Left hindlimb (tissue), 1 donor: ENCODE data around the gene PPP2R3B.

Source experiments
- DNase-seq: peaks from one replicate; pipeline ENCODE4 v3.0.0-alpha.2; 2018

PPP2R3B gene

DNA sequence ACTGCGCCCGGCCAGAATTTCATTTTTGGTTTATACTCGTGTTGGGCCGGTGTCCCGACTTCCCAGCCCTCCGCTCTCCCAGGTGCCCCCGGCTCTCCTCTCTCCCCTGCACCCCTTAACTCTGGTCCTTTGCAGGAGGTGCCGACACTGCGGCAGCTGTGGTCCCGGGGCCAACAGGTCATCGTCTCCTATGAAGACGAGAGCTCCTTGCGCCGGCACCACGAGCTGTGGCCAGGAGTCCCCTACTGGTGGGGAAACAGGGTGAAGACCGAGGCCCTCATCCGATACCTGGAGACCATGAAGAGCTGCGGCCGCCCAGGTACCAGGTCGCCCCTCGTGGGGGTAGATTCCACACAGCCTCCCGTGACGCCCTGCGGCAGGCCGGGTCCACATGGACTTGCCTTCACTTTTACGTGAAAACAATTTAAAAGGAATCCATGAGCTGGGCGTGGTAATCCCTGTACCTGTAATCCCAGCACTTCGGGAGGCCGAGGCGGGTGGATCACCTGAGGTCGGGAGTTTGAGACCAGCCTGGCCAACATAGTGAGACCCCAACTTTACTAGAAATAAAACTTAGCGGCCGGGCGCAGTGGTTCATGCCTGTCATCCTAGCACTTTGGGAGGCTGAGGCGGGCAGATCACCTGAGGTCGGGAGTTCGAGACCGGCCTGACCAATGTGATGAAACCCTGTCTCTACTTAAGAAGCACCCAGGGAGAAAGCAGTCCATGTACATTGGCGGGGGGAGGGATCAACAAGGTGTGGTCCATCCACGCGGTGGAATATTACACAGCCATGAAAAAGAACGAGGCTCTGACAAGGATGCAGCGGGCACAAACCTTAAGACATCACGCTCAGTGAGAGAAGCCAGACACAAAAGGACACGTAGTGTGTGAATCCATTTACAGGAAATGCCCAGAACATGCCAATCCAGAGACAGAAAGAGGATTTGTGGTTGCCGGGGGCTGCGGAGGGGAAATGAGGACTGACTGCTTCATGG lies 93.5 kb downstream of the PPP2R3B start:
- no peak for DNase-seq

DNA sequence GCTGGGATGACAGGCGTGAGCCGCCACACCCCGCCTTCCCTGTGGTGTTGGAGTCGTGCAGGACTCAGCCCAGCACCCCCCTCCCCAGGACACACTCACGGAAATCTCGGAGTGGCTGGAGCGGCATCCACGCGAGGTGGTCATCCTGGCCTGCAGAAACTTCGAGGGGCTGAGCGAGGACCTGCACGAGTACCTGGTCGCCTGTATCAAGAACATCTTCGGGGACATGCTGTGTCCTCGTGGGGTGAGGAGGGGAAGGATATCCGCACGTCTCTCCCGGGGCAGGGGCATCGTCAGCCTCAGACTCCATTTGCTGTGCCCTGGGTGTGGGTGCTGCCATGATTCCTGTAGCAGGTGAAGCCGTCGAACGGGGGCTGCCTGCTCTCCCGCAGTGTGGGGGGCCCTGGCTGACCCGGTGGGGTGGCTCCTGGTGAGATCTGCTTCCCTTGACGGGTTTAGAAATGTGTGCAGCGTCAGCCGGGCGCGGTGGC lies 95.3 kb downstream of the PPP2R3B start:
- DNase-seq: no peak

DNA sequence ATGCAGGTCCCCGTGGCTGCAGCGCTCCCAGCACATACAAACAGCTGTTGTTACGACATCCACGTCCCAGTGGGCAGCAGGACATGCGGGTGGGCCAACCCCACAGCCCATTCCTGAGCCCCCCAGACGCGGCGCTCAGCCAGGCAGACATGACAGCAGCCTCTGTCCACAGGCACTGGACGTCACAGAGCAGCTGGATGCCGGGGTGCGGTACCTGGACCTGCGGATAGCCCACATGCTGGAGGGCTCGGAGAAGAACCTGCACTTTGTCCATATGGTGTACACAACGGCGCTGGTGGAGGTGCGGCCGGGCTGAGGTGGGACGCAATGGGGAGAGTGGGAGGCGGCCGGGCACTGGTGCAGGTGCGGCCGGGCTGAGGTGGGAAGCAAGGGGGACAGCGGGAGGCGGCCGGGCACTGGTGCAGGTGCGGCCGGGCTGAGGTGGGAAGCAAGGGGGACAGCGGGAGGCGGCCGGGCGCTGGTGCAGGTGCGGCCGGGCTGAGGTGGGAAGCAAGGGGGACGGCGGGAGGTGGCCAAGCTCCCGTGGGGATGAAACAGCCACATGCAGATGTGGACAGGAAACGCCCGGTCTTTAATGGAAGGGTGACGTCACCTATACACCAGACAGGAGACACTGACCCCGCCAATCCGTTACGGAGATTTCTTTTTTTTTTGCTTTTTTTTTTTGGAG lies 96.1 kb downstream of the PPP2R3B start:
- DNase-seq: no peak

DNA sequence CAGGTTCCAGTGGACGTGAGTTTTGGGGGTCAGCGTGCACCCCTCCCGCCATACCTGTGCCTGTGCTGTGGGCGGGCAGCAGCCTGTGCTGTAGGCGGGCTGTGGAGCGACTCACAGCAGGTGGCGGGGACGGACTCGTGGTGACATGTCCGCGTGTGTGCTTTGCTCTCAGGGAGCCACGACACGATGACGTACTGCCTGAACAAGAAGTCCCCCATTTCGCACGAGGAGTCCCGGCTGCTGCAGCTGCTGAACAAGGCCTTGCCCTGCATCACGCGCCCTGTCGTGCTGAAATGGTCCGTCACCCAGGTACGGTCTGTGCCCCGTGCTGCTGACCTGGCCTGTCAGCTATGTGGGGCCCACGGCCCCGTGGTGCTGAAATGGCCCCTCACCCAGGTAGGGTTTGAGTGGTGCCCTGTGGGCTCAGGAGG lies 98.1 kb downstream of the PPP2R3B start:
- DNase-seq: no peak

GRCh38 chrX:287670-288069 lies 99.0 kb downstream of the PPP2R3B start:
- no peak for DNase-seq

GRCh38 chrX:285076-285677 lies 101.5 kb downstream of the PPP2R3B start:
- DNase-seq: no peak
